ENCODE measurements around the gene CNTN1.

Gene CNTN1

GRCh38 chr12:40953076-40953475 lies 260.8 kb downstream of the CNTN1 start:
- TF ChIP-seq SIN3A (IDR thresholded peaks at IDR 0.05; ENCODE audit: borderline replicate concordance, insufficient read depth, low read length) (no peak), FOXP2 (optimal IDR thresholded peaks at IDR 0.05; ENCODE audit: borderline replicate concordance, extremely low read depth, extremely low read length, insufficient read depth) (no peak), POLR2AphosphoS5 (IDR thresholded peaks at IDR 0.05; ENCODE audit: low read depth, low read length) (no peak), REST (IDR thresholded peaks at IDR 0.05; ENCODE audit: insufficient read depth in 1 of 2, low read depth in 2 of 2, low read length in 2 of 2) (no peak), TAF1 (IDR thresholded peaks at IDR 0.05; ENCODE audit: borderline replicate concordance, insufficient read depth, low read length) (no peak)

- TF ChIP-seq SIN3A (IDR thresholded peaks at IDR 0.05; ENCODE audit: borderline replicate concordance, insufficient read depth, low read length), result no peak
- TF ChIP-seq FOXP2 (optimal IDR thresholded peaks at IDR 0.05; ENCODE audit: borderline replicate concordance, extremely low read depth, extremely low read length, insufficient read depth), result no peak
- no peak for TF ChIP-seq POLR2AphosphoS5 (IDR thresholded peaks at IDR 0.05; ENCODE audit: low read depth, low read length)
- no peak for TF ChIP-seq TAF1 (IDR thresholded peaks at IDR 0.05; ENCODE audit: borderline replicate concordance, insufficient read depth, low read length)
- no peak for TF ChIP-seq REST (IDR thresholded peaks at IDR 0.05; ENCODE audit: insufficient read depth in 1 of 2, low read depth in 2 of 2, low read length in 2 of 2)
Observed at GRCh38 chr12:40957417-40957816, 265.2 kb downstream of the CNTN1 start.

GRCh38 chr12:40959041-40959440 lies 266.8 kb downstream of the CNTN1 start:
- TF ChIP-seq SIN3A (IDR thresholded peaks at IDR 0.05; ENCODE audit: borderline replicate concordance, insufficient read depth, low read length) (no peak), TAF1 (IDR thresholded peaks at IDR 0.05; ENCODE audit: borderline replicate concordance, insufficient read depth, low read length) (no peak), POLR2AphosphoS5 (IDR thresholded peaks at IDR 0.05; ENCODE audit: low read depth, low read length) (no peak), FOXP2 (optimal IDR thresholded peaks at IDR 0.05; ENCODE audit: borderline replicate concordance, extremely low read depth, extremely low read length, insufficient read depth) (no peak), REST (IDR thresholded peaks at IDR 0.05; ENCODE audit: insufficient read depth in 1 of 2, low read depth in 2 of 2, low read length in 2 of 2) (no peak)

- TF ChIP-seq TAF1 (IDR thresholded peaks at IDR 0.05; ENCODE audit: borderline replicate concordance, insufficient read depth, low read length), result no peak
- TF ChIP-seq REST (IDR thresholded peaks at IDR 0.05; ENCODE audit: insufficient read depth in 1 of 2, low read depth in 2 of 2, low read length in 2 of 2), result no peak
- TF ChIP-seq FOXP2 (optimal IDR thresholded peaks at IDR 0.05; ENCODE audit: borderline replicate concordance, extremely low read depth, extremely low read length, insufficient read depth), result no peak
- no peak for TF ChIP-seq SIN3A (IDR thresholded peaks at IDR 0.05; ENCODE audit: borderline replicate concordance, insufficient read depth, low read length)
- no peak for TF ChIP-seq POLR2AphosphoS5 (IDR thresholded peaks at IDR 0.05; ENCODE audit: low read depth, low read length)
Observed at GRCh38 chr12:40963751-40964150, 271.5 kb downstream of the CNTN1 start.

GRCh38 chr12:40969796-40970195 lies 277.6 kb downstream of the CNTN1 start:
- no peak for TF ChIP-seq POLR2AphosphoS5 (IDR thresholded peaks at IDR 0.05; ENCODE audit: low read depth, low read length)
- no peak for TF ChIP-seq SIN3A (IDR thresholded peaks at IDR 0.05; ENCODE audit: borderline replicate concordance, insufficient read depth, low read length)
- no peak for TF ChIP-seq FOXP2 (optimal IDR thresholded peaks at IDR 0.05; ENCODE audit: borderline replicate concordance, extremely low read depth, extremely low read length, insufficient read depth)
- TF ChIP-seq TAF1 (IDR thresholded peaks at IDR 0.05; ENCODE audit: borderline replicate concordance, insufficient read depth, low read length), result no peak
- TF ChIP-seq REST (IDR thresholded peaks at IDR 0.05; ENCODE audit: insufficient read depth in 1 of 2, low read depth in 2 of 2, low read length in 2 of 2), result no peak

Measured in PFSK-1 (cell line).